ENCODE measurements around the gene GPX3. TPM values are rescaled to one million over a fixed set of nuclear protein-coding genes. Genes with fewer than 3 reads are reported as not detected.

GPX3 gene
- total RNA-seq, 1 donor from 2014 or later: 12.3 TPM

GRCh38 chr5:151058301-151058700 lies 37.9 kb downstream of the GPX3 start:
- DNase-seq: no peak

- DNase-seq: no peak
These were observed 38.6 kb downstream of the GPX3 start for GRCh38 chr5:151058891-151059489.

DNA sequence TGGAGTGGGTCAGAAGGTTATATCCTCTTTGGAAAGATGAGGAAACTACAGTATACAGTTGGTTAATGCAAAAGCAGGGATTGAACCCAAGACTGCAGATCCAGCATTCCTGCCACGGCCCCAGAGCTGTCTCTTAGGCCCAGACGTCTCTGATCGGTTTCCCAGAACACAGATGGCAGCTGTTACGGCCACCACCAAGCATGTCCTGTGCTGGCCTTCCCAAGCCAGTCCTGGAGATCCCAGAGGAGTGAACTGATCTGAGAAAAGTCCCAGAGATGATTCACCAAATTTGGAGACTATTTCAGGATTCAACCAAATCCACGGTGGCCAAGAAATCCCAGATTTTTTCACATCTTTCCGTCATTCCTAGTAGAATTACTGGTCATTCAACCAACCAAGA lies 40.4 kb downstream of the GPX3 start:
- DNase-seq: no peak

DNA sequence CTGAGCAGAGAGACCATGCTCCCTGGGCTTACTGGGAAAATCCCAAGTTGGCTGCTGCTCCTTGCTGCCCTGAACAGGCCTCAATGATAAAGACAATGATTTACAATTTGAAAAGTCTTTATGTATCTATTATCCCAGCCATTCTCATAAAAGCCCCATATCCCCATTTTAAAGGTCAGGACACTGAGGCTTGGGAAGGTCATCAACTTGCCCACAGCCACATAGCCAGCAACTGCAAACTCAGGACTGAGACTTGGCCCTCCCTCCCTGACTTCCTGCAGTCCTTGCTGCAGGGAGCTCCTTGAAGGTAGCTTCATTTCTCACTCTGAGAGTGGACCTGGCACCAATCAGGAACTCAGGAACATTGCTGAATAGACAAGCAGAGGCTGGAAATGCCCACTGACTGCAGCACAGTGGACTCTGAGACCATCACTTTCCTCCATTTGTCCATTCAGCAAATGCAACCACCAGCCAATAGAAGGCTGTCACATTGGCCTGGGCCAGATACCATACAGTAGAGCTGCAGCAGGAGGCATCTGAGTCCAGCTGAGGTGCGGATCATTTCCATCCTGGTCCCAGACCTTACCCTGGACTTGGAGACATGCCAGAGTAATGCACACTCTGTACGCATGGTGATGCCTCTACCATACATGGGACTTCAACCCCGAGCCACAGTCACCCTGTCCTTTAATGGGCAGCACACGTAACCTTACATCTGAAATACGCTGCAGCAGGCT lies 42.2 kb downstream of the GPX3 start:
- no peak for DNase-seq

- no peak for DNase-seq
These were observed 43.0 kb downstream of the GPX3 start for GRCh38 chr5:151063142-151063989.

DNA sequence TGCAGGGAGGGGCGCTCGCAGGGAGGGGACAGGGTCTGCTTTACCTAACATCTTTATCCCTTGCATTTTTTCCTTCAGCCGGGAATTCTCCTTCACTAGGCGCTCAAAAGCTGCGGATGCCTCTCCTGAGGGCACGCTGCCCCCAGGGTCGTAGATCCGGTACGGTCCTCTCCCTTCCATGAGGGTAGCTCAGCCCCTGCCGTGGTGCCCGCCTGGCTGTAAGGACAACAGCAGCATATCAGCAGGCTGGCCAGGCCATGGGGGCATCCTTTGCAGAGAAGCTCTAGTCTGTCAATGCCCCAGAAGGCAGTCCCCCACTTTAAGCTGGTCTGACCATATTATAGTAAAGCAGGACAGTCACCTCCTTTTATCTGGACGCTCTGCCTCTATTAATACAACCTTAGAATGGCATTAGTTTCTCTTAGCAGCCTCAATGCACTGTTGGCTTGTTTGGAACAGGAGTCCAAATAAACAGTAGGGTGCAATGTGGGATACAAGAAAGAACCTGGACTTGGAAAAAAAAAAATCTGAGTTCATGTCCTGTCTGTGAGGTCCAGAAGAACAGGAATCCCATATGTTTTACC lies 44.6 kb downstream of the GPX3 start:
- DNase-seq: no peak

DNA sequence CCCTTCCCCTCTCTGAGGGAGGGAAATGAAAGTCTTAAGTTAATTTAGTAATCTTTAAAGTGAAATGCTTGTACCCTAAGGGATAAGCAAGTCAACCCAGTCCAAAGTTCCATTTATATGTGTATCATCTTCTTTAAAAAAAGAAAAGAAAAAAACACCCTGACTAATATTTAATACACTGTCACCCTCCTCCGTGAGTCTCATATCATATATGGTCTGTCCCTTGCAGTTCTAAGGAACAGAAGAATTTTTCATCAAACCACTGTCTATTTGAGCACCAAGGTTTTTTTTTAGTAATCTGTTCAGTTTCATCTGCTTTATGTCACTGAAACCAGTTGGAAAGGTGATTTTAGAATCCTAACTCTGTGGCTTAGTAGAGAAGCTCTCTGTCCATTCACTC lies 45.2 kb downstream of the GPX3 start:
- DNase-seq: no peak

- DNase-seq: no peak
These were observed 46.5 kb downstream of the GPX3 start for GRCh38 chr5:151066920-151067319.

- no peak for DNase-seq
These were observed 47.4 kb downstream of the GPX3 start for GRCh38 chr5:151067632-151068432.

GRCh38 chr5:151068433-151069197 lies 48.2 kb downstream of the GPX3 start:
- DNase-seq: no peak

DNA sequence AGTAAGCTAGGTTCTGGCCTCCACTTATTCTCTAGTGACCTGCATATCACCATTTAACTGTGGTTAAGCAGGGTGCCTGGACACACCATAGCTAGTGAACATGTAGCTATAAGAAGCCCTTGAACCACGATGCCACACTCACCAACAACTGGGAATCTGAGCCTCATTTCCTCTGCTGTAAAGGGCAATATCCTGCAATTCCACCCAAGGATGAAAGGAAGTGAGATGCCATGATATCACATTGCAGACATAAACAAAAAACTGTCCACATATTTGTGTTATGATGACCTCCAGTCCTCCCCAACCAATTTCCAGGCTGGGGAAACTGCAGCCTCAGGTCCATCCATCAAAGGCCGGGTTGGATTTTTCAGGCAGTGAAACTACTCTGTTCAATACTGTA lies 50.1 kb downstream of the GPX3 start:
- no peak for DNase-seq

DNA sequence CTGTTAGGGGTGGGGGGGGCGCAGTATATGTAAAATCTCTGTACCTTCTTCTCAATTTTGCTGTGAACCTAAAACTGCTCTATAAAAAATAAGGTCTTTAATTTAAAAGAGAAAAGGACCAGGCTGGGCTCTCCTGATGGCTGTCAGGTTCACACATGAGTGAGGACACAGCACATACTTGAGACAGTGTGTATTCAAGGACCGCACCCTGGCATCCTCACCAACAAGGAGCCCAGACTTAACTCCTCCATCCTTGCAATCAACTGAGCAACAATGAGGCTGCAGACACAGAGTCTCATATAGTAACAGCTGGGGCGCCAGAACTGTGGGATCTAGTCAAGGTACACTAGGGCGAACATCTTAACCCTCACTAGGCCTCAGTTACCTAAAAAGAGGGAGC lies 50.6 kb downstream of the GPX3 start:
- DNase-seq: no peak

- no peak for DNase-seq
These were observed 51.6 kb downstream of the GPX3 start for GRCh38 chr5:151071848-151072629.

DNA sequence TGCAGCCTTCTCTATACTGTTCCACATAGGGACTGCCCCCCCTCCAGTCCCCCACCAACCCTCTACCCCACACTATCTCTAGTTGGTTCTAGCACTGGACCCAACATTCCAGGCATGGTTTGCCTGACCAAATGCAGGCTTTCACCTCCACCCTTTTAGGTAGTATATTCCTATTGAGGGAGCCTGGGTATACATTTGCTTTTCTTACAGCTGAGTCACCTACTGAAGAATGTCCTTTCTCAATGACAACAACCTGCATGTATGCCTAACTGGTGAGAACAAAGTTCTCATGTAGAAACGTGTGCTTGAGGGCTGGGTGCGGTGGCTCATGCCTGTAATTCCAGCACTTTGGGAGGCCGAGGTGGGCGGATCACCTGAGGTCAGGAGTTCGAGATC lies 52.2 kb downstream of the GPX3 start:
- no peak for DNase-seq

DNA sequence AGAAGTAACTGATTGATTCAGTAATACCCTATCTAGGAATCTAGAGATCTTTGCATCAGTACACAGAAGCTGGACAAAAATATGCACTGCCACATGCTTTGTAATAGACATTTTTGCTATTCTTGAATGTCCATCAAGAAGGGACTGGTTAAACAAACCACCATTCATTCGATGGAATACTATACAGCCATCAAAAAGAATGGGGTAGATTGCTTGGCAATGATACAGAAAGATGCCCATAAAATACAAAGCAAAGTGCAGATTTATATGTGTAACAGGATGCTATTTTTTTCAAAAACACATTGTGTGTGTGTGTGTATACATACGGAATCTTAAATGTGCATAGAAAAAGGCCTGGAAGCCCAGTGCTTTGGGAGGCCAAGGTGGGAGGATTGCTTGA lies 52.9 kb downstream of the GPX3 start:
- no peak for DNase-seq

DNA sequence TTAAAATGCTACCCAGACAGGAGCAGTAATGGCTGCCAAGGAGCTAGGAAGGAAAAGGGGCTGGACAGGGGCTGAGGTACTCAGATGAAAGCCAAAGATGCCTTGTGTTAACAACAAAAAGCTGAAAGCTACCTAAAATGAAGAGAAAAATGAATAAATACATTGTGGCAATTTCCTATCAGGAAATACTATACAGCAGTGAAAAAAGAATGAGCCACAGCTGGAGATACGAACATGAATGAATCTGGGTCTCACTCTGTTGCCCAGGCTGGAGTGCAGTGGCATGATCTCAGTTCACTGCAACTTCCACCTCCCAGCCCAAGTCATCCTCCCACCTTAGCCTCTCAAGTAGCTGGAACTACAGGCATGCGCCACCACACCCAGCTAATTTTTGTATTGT lies 54.2 kb downstream of the GPX3 start:
- DNase-seq: no peak

- no peak for DNase-seq
These were observed 55.4 kb downstream of the GPX3 start for GRCh38 chr5:151075698-151076331.

- no peak for DNase-seq
These were observed 56.2 kb downstream of the GPX3 start for GRCh38 chr5:151076616-151077015.

DNA sequence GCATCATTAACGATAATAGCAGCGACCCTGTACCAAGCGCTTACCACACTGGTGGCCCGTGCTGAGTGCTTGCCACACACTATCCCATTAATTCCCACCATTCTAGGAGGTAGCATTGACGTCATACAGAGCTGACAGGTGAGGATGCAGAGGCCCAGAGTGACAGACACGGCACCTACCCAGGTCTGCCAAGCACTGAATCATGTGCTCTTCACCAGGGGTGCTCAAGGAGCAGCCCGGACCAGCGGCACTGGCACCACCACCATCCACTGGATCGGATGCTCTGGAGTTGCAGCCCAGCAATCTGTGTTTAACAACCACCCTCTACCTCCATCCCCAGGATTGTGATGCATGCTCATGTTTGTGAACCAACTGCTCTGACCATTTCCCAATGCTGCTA lies 57.0 kb downstream of the GPX3 start:
- no peak for DNase-seq

DNA sequence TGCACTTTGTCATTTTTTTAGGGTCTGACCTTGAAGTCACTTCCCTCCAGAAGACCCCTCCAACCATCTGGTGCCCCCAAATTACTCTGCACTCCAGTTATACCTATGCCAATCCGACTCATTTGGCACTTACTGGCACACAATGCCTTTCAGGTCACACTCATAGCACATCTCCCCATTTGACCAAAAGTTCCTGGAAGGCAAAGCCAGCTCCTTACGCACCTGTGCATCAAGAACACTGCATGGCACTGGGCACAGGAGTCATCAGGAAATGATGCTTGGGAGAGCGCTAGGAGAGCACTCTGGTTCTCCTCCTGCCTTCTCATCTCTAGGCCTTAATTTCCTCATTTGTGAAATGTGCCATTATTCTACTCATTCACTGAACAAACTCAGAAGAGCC lies 57.6 kb downstream of the GPX3 start:
- DNase-seq: no peak

All from occipital lobe (tissue), 2 donors.